Activated CD8-positive, alpha-beta T cell treated with anti-CD3 and anti-CD28 coated beads for 36 hours (primary cell): ENCODE results near the gene SPATS1. TPM values are rescaled to one million over a fixed set of nuclear protein-coding genes. Genes with fewer than 3 reads are reported as not detected.
A peak's percentile ranks its signal among the peaks of the same experiment; 100 is the strongest.
"Not testable (repeated sequence)": the region's sequence is repeated elsewhere in the genome, so short reads cannot be mapped to it uniquely, and the experiment has no call there.

ENCODE experiments used
- ATAC-seq: fragments of 200-7000 bp; cut with Tn5 transposase; one replicate; pipeline ENCODE4 v1.10.0; 2021; ENCODE audit warnings: mild to moderate bottlenecking, moderate library complexity
- CTCF ChIA-PET: fragments of 350-600 bp; sonication (Branson Sonifier 250); formaldehyde crosslinking; loops from one replicate; lab custom pipeline; 2021; ENCODE audit warnings: antibody characterized with exemption; lab: Charles Lee
- POLR2A ChIA-PET: fragments of 350-600 bp; sonication (Branson Sonifier 250); formaldehyde crosslinking; loops from one replicate; lab custom pipeline; 2021; ENCODE audit warnings: antibody characterized with exemption; lab: Charles Lee
- DNase-seq: peaks from one replicate; pipeline ENCODE4 v3.0.0-alpha.2; 2020
- H3K27ac Mint-ChIP-seq: one replicate; pipeline ENCODE4 v1.8.0; 2021; ENCODE audit warnings: mild to moderate bottlenecking, mixed read lengths
- H3K27me3 Mint-ChIP-seq: one replicate; pipeline ENCODE4 v1.8.0; 2021; ENCODE audit warnings: mixed read lengths
- H3K36me3 Mint-ChIP-seq: one replicate; pipeline ENCODE4 v1.8.0; 2021; ENCODE audit warnings: low read depth, mixed read lengths
- H3K4me1 Mint-ChIP-seq: one replicate; pipeline ENCODE4 v1.8.0; 2021; ENCODE audit warnings: low read depth, mixed read lengths
- H3K4me3 Mint-ChIP-seq: one replicate; pipeline ENCODE4 v1.8.0; 2021; ENCODE audit warnings: mild to moderate bottlenecking, moderate library complexity, mixed read lengths
- H3K9me3 Mint-ChIP-seq: one replicate; pipeline ENCODE4 v1.8.0; 2021; ENCODE audit warnings: mixed read lengths
- intact Hi-C: fragments of 100-400 bp; cut with micrococcal nuclease; formaldehyde crosslinking; loops from one replicate; pipeline ENCODE4 v1.10.0; 2022
- total RNA-seq, 2 experiments: library from RNA; stranded (reverse); gene quantifications; one replicate each; pipeline ENCODE4 v1.2.3, GENCODE V29; 2021
- TF ChIP-seq, protein P1 (sequence below): fragments of 200-600 bp; IDR thresholded peaks from one replicate; pipeline ENCODE4 v1.8.0; 2022; ENCODE audit warnings: antibody characterized with exemption, mild to moderate bottlenecking

The SPATS1 gene
- total RNA-seq, 2 experiments from 2014 or later: not detected

DNA sequence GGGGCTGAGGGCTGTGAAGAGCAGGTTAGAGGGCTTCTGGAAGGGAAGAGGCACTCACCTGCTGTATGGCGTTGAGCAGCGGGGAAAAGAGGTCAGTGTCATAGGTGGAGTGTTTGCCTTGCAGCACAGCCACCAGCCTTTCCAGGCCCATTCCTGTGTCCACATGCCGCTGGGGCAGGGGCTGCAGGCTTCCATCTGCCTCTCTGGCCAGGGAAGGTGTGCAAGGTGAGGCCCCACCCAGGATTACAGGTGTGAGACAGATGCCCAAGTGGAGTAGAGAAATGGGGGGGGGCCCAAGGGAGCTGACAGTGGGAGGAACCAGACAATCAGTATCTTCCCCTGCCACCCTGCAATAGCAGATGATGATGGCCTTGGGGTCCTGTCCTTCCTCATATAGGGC, 32.2 kb upstream of the SPATS1 start:
- DNase-seq (no peak), ATAC-seq (no peak)
- ChIA-PET CTCF (interaction anchor here (1.4 to 15.0 kb wide), 4 partner anchors 14 to 41 kb away, joined by 3 to 182 read pairs (median 24); partner anchors contain the start of gene TMEM151B), POLR2A (interaction anchor here (1.0 to 1.4 kb wide), 2 partner anchors 63 to 173 kb away, joined by 3 to 5 read pairs; no protein-coding TSS in a partner anchor)
- H3K27me3 Mint-ChIP-seq: no peaks in the 10 kb centered on the region
- TF ChIP-seq, protein P1, sequence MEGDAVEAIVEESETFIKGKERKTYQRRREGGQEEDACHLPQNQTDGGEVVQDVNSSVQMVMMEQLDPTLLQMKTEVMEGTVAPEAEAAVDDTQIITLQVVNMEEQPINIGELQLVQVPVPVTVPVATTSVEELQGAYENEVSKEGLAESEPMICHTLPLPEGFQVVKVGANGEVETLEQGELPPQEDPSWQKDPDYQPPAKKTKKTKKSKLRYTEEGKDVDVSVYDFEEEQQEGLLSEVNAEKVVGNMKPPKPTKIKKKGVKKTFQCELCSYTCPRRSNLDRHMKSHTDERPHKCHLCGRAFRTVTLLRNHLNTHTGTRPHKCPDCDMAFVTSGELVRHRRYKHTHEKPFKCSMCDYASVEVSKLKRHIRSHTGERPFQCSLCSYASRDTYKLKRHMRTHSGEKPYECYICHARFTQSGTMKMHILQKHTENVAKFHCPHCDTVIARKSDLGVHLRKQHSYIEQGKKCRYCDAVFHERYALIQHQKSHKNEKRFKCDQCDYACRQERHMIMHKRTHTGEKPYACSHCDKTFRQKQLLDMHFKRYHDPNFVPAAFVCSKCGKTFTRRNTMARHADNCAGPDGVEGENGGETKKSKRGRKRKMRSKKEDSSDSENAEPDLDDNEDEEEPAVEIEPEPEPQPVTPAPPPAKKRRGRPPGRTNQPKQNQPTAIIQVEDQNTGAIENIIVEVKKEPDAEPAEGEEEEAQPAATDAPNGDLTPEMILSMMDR: no peak
- peaks cover 33% of the 10 kb centered on the region for H3K36me3 Mint-ChIP-seq
- H3K27ac Mint-ChIP-seq: no peak overlapping the region
- no peaks in the 10 kb centered on the region for H3K9me3 Mint-ChIP-seq
- H3K4me1 Mint-ChIP-seq: peaks cover 16% of the 10 kb centered on the region
- intact Hi-C loops: no loop called here
- no peak overlapping the region for H3K4me3 Mint-ChIP-seq

DNA sequence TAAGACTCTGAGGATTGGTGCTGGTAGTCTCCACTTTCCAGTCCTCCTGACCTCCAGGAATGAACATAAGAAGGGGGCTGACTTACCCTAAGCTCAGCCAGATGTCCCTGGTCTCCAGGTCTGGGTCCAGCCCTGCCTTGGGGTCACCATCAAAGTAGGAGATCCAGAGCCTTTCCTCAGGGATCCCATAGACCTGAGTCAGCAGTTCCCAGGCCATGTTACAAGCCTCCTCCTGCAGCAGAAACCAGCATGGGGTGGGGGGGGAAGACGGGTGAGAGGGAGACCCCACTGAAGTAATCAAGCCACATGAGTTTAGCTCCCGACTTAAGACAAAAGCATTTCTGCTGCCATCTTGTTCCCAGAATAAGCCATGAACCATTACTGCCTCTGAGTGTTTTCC, 31.1 kb upstream of the SPATS1 start:
- intact Hi-C loops: no loop called here
- TF ChIP-seq, protein P1: no peak
- Mint-ChIP-seq H3K27ac (peak overlapping the region; percentile 22), H3K36me3 (peaks cover 30% of the 10 kb centered on the region), H3K27me3 (no peaks in the 10 kb centered on the region), H3K9me3 (no peaks in the 10 kb centered on the region), H3K4me3 (peak overlapping the region; percentile 90), H3K4me1 (peaks cover 16% of the 10 kb centered on the region)
- ATAC-seq: no peak
- ChIA-PET CTCF (interaction anchor here (1.4 to 15.0 kb wide), 5 partner anchors 15 to 212 kb away, joined by 3 to 182 read pairs (median 12); partner anchors contain the start of gene TMEM151B), POLR2A (interaction anchor here (0.7 to 1.4 kb wide), 5 partner anchors 9 to 174 kb away, joined by 3 to 5 read pairs (median 3); no protein-coding TSS in a partner anchor)
- no peak for DNase-seq

DNA sequence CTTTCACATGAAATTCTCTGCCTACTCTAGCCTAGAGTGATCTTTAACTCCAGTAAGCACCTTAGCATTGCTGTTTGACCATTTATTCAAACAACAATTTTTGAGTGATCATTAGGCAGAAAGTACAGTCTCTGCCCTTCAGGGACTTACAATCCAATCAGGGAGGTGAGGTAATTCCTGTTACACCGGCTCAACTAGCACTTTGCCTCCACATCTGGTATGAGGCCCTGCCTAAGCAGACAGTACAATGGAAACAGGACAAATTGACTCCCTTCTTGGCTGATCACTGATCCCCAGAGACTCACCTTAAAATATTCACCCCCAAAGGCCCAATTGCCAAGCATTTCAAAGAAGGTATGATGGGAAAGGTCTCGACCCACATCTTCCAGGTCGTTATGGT, 30.7 kb upstream of the SPATS1 start:
- no peak for ATAC-seq
- peak overlapping the region; percentile 90 for H3K4me3 Mint-ChIP-seq
- intact Hi-C loops: no loop called here
- POLR2A ChIA-PET: interaction anchor here (0.7 to 1.2 kb wide), 6 partner anchors 9 to 58 kb away, joined by 3 to 4 read pairs (median 4); no protein-coding TSS in a partner anchor
- peaks cover 28% of the 10 kb centered on the region for H3K36me3 Mint-ChIP-seq
- H3K9me3 Mint-ChIP-seq: no peaks in the 10 kb centered on the region
- H3K27me3 Mint-ChIP-seq: no peaks in the 10 kb centered on the region
- TF ChIP-seq, protein P1: no peak
- no peak for DNase-seq
- CTCF ChIA-PET: interaction anchor here (0.9 to 15.0 kb wide), 6 partner anchors 7 to 215 kb away, joined by 3 to 182 read pairs (median 17); partner anchors contain the start of gene TMEM151B
- H3K27ac Mint-ChIP-seq: peak overlapping the region; percentile 28
- peaks cover 16% of the 10 kb centered on the region for H3K4me1 Mint-ChIP-seq

DNA sequence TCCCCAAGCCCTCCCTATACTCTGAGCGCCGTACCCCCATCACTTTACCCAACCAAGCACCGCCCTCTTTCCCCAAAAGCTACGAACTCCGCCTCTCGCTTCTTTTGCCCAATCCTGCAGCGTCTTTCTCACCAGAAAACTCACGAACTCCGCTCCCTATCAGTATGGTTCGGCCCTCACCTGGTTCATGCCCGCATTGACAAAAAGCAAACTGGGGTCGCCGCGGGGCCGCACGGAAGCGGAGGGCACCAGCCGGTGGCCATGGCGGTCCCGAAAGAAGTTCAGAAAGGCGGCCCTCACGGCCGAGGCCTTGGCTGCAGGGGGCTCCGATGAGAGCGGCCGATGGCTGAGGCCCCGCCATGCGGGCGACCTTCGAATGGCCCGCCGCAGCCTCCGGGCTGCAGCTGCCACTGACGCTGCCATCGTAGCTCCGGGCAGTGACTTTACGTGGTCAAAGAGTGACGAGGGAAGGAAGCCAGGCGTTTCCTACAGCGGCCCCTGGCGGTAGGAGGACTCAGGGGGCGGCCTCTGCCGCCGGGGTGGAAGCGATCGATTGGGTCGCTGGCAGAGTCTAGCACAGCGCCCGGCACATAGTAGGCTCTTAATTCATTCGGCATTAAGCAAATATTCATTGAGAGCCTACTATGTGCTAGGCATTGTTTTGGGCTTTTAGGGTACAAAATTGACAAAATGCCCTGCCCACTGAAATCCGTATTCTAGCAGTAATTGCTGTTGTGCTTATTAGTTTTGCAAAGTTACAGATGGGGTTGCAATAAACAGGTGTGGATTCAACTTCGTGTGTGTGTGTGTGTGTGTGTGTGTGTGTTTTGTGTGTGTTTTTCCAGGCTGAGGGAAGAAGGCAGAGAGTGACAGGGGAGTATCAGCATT, 29.3 kb upstream of the SPATS1 start, which contains the start of gene AARS2:
TSS of gene AARS2 (minus strand) at position 447 of the 888 bp plus-strand sequence. CDS start at position 423, 24 bp downstream.
- H3K9me3 Mint-ChIP-seq: no peaks in the 10 kb centered on the region
- ChIA-PET POLR2A (interaction anchor here (0.6 to 2.3 kb wide), 12 partner anchors 8 to 1366 kb away, joined by 3 to 8 read pairs (median 4); partner anchors contain the start of gene SLC35B2), CTCF (interaction anchor here (0.7 to 15.0 kb wide), 31 partner anchors 9 to 217 kb away, joined by 3 to 182 read pairs (median 3); partner anchors contain the start of genes CDC5L, SLC29A1 and TMEM151B)
- no peaks in the 10 kb centered on the region for H3K27me3 Mint-ChIP-seq
- H3K4me3 Mint-ChIP-seq: peak within 1 kb of the TSS; percentile 90
- TF ChIP-seq, protein P1: peak; percentile 91
- DNase-seq (peak; percentile 95), ATAC-seq (peak; percentile 97)
- H3K4me1 Mint-ChIP-seq: peaks cover 16% of the 10 kb centered on the region
- peak within 1 kb of the TSS; percentile 83 for H3K27ac Mint-ChIP-seq
- peaks cover 22% of the 10 kb centered on the region for H3K36me3 Mint-ChIP-seq
- intact Hi-C loops: no loop called here

DNA sequence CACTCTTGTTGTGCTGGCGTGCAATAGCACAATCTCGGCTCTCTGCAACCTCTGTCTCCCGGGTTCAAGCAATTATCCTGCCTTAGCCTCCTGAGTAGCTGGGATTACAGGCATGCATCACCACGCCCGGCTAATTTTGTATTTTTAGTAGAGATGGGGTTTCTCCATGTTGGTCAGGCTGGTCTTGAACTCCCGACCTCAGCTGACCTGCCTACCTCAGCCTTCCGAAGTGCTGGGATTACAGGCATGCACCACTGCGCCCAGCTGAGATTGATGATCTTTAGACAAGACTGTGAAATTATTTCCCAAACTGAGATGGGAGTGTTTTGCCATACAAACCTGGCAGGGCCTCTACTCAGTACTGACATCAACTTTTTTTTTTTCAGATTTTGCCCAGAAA, 27.8 kb upstream of the SPATS1 start:
- intact Hi-C loops, ATAC-seq, H3K27ac Mint-ChIP-seq: not testable (repeated sequence)

More for the DNA sequence above, 27.8 kb upstream of the SPATS1 start:
- H3K4me3 Mint-ChIP-seq, H3K9me3 Mint-ChIP-seq, DNase-seq, H3K27me3 Mint-ChIP-seq: not testable (repeated sequence)
- POLR2A ChIA-PET: interaction anchor here (0.6 to 2.3 kb wide), 4 partner anchors 10 to 239 kb away, joined by 3 to 8 read pairs (median 6); partner anchors contain the start of gene HSP90AB1
- peaks cover 14% of the 10 kb centered on the region for H3K36me3 Mint-ChIP-seq
- peaks cover 16% of the 10 kb centered on the region for H3K4me1 Mint-ChIP-seq
- CTCF ChIA-PET: interaction anchor here (0.9 to 15.0 kb wide), 7 partner anchors 10 to 46 kb away, joined by 3 to 182 read pairs (median 5); partner anchors contain the start of gene TMEM151B
